NB4 (cell line): ENCODE measurements around the gene AGAP1.

ENCODE experiments used
- CTCF ChIP-seq: IDR thresholded peaks from one replicate; pipeline ENCODE4 v1.5.1; 2012; ENCODE audit warnings: low read depth, low read length
- POLR2A ChIP-seq: IDR thresholded peaks from 2 replicates; pipeline ENCODE4 v1.6.1; 2011; ENCODE audit warnings: mild to moderate bottlenecking; ENCODE audit not compliant: insufficient read length; ENCODE audit errors: extremely low read depth

GRCh38 chr2:235841863-235842262, 348.0 kb downstream of the AGAP1 start:
- TF ChIP-seq CTCF (no peak), POLR2A (no peak)
